Occipital lobe (tissue), 2 donors: ENCODE data around the gene KDM5B. TPM values are rescaled to one million over a fixed set of nuclear protein-coding genes. Genes with fewer than 3 reads are reported as not detected.
"Not testable (repeated sequence)": the region's sequence is repeated elsewhere in the genome, so short reads cannot be mapped to it uniquely, and the experiment has no call there.

ENCODE experiments used
- DNase-seq: peaks from one replicate; lab custom pipeline; 2025; lab: John Stamatoyannopoulos, UW
- total RNA-seq: library from RNA; depleted of rRNA; stranded (reverse); fragments of >200 nt; gene quantifications from one replicate; pipeline ENCODE4 v1.2.3, GENCODE V29; 2014

The KDM5B gene
- total RNA-seq, 1 donor from 2014 or later, result 169 TPM

DNA sequence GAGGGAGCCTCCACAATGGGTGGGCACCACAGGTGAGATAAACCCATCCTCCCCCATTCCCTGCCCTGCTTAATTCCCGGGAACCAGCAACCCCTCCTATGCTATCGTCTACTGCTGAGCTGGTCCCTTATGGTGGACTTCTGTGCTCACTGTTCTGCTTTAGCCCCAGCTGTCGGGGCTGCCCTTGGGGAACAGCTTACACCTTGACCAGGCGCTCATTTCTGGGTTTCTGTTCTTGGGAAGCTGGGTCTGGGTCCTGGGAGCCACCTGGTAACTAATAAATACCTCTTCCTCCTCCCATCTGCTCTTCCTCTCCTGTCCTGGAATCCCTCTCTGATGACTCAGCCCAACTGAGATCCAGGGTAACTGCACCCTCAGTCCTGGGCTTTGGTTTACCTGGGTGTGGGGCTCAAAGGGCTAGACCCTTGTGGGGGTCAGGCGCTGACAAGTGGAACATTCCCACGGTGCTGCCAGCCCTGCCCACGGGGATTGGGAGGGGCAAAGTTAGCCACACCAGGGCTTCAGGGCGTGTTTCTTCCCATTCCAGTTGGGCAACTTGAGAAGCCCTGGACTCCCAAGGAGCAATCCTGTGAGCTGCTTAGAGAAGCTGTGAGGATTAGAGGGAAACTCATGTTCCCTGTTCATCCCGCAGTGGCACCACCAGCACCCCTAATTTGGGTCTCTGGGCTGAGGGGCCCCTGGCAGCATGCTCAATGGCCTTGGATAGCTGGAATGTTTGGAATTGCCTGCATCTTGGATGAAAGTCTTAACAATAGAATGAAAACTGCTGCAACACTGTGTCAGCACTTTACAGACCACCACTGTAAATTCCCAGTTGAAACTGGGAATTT lies 4.2 kb upstream of the KDM5B start:
- DNase-seq, result no peak

DNA sequence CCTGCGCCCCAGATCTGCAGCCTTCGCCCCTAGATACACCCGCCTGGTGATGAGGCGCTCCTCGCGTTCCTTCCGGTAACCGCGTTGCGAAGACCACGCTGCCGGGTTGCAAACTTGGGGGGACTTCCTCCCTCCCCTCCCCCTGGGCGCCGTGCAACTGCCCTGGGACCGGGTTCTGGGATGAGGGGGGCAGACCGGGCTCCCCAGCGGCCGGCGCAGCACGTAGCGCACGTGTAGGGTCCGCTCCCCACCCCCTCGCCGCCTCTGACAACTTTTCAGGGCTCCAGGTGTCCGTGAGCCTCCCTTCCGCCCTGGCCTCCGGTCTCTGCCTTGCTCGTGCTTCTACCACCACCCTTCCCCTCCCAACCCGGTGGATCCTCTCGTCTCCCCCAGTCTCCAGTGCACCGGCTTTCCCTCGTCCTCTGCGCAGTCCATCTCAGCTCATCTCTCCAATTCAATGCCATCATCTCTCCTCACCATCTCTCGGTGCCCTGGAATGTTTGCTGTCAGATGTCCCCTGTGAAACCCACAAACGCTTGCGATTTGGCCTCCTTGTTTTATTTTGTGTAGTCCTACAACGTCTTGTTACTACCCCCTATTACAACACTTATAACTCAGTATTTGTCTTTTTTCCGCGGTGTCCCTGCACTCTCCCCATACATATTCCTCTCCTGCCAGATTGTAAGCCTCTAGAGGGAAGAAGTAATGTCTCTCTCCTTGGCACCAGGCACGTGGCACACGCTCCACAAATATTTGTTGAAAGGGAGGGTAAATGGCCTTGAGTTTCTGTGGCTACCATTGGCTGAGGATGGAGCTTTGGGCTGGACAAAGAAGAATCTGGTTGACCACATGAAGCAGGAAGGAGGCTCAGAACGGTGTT lies 3.3 kb upstream of the KDM5B start:
- DNase-seq, result peak; percentile 20

DNA sequence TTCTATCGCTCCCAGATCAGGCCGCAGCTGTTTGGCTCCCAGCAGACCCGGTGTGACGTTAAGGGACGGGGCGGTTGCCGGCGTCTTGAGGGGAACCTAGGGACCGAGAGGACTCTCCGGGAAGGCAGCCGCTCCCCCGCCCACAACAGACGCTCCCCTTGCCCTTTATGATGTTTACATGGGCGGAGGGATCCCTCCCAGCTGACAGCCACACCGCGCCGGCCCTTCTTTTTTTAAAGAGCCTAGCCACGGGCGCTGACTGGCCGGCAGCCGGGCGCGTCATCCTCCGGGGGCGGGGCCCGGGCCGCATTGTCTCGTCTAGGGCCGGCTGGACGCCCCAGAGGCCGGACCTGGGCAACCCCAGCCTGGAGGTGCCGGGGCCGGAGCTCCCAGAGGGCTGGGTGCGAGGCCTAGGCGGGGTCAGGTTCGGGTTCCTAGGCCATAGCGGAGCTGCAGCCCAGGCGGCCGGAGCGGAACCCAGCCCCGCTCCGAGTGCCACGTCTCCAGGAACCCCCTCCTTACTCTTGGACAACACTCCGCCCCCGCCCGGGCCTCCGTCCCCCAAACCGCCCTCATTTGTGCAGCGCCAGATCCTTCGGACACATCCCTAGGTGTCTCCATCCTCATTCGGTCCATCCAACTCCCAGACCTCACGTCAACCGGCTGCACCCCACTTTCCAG lies 2.5 kb upstream of the KDM5B start, which contains the start of gene PCAT6:
Gene PCAT6 (plus strand): TSS at position 340 of the 681 bp plus-strand sequence.
- DNase-seq, result peak; percentile 91

DNA sequence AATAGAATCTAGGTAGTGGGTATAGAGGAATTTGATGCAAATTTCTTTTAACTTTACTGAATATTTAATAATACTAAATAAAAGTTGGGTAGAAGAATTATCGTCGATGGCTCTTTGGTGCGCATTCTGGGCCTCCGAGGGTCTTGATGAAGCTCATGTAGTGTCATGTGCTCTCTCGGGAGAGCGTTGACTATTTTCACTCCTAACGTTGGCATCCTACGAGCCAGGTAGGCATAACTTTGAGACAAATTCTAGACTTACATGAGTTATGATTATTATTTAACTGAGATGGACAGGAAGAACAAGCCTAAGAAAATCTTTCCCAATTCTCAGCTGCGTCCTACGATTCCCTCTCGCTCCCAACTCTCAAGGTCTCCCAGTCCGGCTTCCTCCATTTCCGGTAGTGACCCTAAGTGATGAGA lies 2.0 kb upstream of the KDM5B start:
- DNase-seq, result no peak

DNA sequence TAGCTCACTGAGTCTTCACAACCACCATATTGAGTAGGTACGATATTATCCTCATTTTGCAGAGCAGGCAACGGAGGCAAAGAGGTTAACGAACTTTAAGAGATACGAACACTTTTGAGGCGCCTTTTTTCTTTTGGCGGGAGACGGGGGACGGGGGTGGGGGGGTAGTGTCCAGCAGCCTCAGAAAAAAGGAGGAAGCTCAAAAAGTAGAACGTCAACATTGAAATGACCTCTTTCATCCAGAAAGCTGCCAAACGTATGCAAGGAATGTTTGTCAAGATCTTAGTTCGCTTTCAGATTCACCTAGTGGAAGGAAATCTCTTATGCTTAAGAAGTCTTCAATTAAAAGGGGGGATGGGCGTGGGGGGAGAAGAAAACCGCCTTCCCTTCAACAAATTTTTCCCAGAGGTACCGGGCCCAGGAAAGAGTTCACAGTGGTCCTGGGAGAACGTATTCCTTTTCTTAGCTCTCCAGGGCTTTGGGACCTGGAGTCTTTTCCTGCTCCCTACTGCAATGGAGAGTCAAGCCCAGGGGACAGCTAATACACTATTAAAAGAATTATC lies 1.5 kb upstream of the KDM5B start:
- no peak for DNase-seq

DNA sequence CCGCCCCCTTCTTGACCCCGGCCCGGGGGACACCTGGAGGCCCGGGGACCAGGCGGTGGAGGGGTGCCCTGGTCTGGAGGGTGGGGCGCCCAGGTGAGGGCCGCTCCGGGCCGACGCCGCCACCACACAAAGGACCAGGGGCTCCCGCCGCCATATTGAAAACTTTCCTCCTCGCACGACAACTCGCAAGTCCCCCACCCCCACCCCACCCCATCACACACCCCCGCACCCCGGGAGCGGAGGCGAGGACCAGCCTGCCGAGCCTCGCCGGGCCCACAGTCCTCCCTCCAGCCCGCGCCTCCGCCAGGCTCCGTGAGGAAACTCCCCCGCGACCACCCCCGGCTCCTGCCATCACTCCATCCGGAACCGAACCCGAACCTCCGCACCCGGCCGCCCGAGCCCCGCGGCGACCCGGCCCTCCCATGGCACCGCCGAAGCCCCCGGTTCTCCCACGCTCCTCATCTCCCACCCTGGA lies 733 bp downstream of the KDM5B start:
- peak; percentile 24 for DNase-seq

DNA sequence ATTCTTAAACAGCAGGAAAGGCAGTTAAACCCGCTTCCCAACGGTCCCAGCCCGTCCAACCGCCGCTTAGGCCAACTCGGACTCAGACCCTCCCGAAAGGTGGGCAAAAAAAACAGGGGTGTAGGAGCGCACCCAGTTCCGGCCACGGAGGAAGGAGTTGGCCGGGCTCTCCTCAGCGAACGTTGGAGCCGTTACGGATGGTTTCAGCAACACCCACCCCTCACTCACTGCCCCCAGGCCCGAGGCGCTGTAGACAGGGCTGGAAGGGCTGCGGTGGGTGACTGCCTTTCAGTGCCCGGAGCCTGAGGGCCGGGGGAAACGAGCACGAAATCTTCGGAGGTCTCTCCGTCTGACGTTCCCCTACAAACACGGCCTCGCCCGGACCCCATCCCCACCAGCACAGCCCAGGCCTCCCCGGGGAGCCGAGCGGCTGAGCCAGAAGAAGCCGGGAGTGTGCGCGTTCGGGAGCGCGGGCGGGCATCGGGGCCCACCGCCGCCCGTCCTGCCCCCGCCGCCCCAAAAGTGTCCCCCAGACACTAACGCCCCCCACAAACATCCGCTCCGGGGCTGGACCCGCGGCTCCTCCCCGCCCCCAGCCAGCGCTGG lies 1.3 kb downstream of the KDM5B start:
- DNase-seq, result peak; percentile 9

DNA sequence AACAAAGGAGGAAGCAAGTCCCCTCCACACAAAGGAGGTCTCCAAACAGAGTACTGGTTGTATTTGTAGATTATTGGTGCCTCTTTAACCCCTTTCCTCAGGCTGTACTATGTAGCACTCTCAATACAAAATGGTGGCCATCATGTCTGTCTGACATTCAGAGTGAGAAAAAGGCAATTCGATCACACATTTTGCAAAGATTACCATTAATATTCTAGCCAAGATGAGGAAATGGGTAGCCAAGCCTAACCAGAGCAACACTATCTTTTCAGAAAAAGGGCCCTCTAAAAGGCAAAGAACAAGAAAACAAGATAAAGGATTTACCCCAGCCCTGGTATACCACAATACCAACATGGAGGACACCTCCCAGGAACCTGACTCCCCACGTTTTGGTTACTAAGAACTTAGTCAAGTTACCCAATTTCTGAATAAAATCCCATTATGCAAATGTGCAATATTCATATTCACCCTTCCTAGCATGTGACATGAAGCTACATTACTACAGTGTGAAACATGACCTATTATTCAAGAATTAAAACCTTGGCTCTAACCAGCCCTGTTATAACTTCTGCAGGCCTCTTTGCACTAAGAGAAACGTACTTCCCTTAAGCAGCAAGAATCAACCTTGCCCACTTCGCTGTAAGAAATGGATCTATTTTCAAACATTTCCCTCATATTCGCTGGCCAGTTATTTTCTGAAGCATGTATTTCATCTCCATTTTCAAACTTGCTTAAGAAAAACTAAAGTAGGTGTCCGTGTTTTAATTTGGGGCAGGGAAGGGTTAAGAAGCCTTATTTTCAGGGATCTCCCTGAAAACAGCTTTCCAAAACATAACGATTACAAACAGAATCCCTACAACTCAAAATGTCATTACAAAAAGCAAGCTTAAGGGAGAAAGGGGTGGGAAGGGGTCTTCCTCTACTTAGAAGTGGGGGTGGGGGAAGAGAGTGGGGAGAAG lies 2.1 kb downstream of the KDM5B start:
- no peak for DNase-seq

DNA sequence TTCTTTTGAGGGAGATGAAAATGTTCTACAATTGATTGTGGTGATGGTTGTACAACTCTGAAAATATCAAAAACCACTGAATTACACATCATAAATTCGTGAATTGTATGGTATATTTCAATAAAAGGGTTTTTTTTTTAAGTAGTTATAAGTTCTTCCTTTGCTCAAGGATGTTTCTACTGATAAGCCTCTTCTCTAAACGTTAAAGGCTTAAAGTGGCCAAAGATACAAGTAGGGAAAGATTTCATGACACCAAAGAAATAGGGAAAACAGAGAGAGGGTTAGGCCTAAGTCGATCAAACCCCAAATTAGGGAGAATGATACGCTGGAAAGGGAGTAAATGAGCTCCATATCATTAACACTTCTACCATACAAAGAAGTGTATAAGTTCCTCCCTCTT lies 4.1 kb downstream of the KDM5B start:
- DNase-seq, result no peak

DNA sequence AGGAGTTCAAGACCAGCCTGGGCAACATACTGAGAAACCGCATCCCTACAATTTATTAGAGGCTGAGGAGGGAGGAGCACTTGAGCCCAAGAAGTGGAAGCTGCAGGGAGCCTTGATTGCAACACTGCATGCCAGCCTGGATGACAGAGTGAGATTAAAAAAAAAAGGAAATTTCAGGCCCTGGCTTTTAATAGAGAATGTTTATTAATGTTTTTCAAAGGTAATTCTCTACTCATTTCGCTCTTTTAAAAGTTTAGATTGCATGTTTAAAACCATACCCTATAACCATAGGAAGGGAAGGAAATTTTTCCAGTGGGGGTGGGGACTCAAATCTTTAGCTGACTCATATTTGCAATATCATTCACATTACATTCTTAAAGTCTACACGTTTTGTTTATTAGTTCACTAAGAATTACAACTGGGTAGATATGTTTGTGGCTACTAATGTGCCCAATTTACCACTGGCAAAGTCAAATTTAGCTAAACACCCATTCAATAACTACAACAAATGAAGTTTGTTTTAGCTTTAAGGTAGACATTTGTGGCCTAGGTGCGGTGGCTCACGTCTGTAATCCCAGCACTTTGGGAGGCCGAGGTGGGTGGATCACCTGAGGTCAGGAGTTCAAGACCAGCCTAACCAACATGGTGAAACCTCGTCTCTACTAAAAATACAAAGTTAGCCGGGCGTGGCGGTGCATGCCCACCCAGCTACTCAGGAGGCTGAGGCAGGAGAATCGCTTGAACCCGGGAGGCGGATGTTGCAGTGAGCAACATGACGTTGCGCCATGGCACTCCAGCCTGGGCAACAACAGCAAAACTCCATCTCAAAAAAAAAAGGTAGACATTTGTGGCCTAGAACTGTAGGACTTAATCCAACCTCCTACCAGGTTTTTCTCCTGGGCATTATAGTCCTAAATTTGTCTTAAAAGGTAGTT lies 5.0 kb downstream of the KDM5B start:
- DNase-seq, result no peak

DNA sequence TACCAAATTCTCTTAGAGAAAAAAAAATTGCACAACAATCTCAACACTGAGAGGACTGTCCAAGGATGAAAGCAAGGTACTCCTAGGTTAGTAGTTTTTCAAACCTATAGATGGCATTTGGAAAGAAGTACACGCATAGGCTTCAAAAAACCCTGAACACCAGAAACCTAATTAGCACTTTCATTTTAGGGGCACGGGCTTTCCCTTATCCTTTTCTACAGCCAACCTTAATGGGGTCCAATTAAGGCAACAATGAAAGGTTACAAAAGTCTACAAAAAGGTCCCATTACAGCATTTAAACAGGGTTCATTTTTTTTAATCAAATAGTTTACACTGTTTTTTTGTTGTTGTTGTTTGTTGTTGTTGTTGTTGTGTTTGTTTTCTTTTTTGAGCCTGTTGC lies 6.2 kb downstream of the KDM5B start:
- DNase-seq, result no peak

DNA sequence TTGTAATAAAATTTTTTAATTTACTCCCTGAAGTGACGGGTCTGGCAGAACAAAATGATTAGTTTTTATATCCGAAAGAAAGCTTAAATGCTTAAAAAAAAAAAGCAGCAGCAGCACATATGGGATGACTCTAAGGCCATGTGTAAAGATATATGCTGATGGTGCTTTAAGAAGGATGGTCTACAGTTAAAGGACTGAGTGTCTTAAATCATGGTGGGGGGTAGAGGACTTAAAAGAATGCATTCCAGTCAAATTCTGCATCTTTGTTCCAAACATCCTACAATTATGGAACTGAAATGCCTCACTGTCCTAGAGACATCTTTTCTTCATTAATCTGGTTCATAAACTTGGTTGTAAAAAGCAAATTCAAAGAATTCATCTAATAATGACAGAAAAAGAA lies 7.0 kb downstream of the KDM5B start:
- DNase-seq, result no peak

DNA sequence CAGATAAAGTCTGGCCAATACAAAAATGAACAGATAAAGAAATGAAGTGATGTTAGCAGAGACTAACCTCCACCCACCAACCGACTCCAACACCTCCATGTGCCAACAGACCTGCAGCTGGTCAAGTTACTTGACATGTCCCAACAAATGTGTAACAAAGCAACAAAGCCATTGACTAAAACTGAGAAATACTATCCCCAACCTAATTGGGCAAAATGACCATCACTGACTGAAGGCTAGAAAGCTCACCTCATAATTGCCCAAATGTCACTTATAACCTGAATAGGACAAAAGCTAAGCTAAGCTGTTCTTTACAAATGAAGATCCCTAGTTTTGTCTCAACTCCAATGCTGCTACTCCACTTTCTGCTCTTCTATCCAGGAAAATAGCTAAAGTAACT lies 7.5 kb downstream of the KDM5B start:
- DNase-seq, result no peak

DNA sequence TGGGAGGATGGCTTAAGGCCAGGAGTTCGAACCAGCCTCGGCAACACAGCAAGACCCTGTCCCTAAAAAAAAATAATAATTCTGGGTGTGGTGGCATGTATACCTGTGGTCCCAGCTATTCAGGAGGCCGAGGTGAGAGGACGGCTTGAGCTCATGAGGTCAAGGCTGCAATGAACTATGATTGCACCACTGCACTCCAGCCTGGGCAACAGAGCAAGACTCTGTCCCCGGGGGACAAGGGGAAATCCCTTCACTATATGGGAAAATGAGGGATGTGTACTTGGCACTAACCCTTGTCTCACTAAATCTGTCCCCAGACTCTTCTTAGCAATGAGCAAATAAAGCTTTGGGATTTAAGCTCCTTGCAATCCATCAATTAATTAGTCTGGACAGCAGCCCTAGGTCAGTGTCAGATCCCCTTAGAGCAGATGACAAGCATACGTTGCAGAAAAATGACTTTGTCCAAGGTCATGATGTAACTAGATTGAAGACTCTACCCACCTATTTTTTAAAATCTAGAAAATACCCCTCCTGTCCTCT lies 9.4 kb downstream of the KDM5B start:
- DNase-seq, result no peak

DNA sequence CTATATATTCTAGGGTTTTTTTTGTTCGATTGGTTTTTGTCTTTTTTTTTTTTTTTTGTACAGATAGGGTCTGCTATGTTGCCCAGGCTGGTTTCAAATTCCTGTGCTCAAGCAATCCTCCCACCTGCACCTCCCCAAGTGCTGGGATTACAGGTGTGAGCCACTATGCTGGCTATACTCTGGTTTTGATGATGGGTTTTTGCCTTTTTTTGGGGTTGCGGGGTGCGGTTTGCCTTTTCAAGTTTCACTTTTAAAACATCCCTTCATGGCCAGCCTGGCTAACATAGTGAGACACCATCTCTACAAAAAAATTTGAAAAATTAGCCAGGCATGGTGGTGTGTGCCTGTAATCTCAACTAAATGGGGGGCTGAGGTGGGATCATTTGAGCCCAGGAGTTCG lies 10.0 kb downstream of the KDM5B start:
- no peak for DNase-seq

DNA sequence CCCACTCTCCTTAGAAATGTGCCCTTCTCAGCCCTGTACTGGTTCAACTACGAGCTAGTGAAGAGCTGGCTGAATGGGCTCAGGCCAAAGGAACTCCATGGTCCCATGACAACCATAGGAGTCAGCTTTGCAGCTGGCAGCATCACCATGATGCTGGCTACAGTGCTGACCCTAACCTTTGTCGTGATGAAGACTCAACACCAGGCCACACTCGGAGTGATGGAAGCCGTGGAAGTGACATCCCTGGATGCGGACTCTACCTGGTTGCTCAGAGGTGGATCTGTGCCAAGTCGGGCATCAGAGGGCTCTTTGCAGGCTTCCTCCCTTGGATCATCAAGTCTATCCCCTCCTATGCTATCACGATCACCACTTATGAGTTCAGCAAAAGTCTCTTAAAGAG lies 11.6 kb downstream of the KDM5B start:
- DNase-seq, result no peak

DNA sequence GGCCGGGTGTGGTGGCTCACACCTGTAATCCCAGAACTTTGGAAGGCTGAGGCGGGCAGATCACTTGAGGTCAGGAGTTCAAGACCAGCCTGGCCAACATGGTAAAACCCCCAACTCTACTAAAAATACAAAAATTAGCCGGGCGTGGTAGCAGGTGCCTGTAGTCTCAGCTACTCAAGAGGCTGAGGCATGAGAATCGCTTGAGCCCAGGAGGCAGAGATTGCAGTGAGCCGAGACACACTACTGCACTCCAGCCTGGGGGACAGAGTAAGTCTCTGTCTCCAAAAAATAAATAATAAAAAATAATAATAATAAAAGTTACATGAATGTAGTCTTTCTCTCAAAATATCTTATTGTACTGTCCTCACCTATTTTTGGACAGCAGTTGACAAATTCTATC lies 13.3 kb downstream of the KDM5B start:
- DNase-seq, result not testable (repeated sequence)

DNA sequence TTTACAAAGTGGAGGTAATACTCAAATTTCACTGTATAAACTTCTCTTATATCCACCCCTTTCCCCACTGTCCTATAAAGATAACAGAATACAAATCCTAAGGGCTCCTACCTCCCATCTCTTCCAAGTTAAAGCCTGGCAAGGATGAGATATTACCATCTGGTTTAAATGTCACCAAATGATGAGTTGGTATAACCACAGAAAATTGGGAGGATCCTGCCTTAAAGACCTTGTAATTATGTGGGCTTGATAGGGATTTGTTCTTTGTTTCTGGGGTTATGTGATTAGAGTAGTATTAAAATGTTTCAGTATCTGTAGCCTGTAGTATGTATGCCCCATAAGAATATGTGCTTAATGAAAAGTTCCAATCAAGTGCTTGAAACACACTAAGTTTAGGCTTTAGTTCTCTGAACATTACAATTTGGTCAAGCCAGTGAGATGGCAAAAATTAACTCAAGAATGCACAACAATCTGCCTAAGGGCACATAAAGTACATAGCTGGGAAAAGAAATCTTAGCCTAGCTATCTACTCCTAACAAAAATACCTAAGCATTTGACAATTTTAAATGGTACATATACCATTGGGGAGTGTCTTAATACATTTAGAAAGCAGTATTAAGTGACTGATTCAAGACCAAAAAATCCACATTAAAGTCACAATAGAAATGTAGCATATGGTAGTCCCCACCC lies 14.0 kb downstream of the KDM5B start:
- DNase-seq, result no peak
